ENCODE data around the gene PDE5A.

The PDE5A gene

DNA sequence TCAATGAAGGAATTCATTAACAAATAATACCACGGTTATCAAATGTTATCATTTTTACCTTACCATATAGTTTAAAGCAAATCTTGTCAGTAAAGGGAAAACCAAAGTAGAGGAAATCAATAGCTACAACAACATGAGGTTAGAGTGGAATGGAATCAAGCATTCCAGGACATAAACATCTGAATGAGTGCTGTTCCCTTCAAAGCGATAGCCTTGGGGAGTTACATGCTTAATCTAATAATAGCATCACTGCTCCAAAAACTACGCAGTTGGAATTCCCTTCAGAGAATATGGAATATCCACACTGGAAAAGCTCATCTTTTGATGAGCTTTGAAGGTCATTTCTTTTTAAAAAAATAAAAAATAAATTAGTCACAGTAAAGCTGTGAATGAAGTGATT lies 31.2 kb downstream of the PDE5A start:
- in situ Hi-C loops (cut with MboI; ENCODE audit: low sequenced_read_pairs, unreplicated experiment), result no loop called here
- no peak for TF ChIP-seq CTCF (IDR thresholded peaks at IDR 0.05; ENCODE audit: borderline replicate concordance, control extremely low read depth, extremely low read depth, insufficient read depth, missing control alignments)
- DNase-seq (ENCODE audit: low spot score), result no peak

DNA sequence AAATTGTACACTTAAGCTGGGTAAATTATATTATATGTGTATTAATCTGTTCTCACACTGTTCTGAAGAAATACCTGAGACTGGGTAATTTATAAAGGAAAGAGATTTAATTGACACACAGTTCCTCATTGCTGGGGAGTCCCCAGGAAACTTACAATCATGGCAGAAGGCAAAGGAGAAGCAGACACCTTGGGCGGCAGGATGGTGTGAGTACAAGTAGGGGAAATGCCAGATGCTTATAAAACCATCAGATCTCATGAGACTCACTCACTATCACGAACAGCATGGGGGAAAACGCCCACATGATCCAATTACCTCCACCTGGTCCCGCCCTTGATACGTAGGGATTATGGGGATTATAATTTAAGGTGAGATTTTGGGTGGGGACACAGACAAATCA lies 34.9 kb downstream of the PDE5A start:
- in situ Hi-C loops (cut with MboI; ENCODE audit: low sequenced_read_pairs, unreplicated experiment), result no loop called here
- DNase-seq (ENCODE audit: low spot score), result no peak

GRCh38 chr4:119592830-119593229 lies 35.8 kb downstream of the PDE5A start:
- in situ Hi-C loops (cut with MboI; ENCODE audit: low sequenced_read_pairs, unreplicated experiment), result no loop called here
- no peak for DNase-seq (ENCODE audit: low spot score)
- no peak for TF ChIP-seq CTCF (IDR thresholded peaks at IDR 0.05; ENCODE audit: borderline replicate concordance, control extremely low read depth, extremely low read depth, insufficient read depth, missing control alignments)

More for the DNA sequence above, 34.9 kb downstream of the PDE5A start:
- TF ChIP-seq CTCF (IDR thresholded peaks at IDR 0.05; ENCODE audit: borderline replicate concordance, control extremely low read depth, extremely low read depth, insufficient read depth, missing control alignments), result no peak

DNA sequence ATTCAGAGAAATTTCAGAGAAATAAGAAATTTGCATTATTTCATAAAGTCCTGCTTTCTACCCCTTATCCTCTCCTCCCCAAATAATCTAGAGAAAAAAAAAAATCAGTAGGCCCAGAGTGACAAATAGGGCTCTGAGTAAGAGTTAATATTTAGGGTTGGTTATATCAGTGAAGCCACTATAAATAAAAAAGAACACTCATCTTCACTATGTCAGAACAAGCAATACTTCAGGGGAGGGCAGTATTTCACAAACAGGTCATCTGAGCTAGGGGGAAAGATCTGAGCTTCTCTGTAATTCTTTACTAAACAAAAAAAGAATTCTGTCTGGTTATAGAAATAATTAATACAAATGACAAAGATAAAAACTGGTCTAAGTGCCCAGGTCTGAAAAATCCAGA lies 39.4 kb downstream of the PDE5A start:
- DNase-seq (ENCODE audit: low spot score), result no peak
- in situ Hi-C loops (cut with MboI; ENCODE audit: low sequenced_read_pairs, unreplicated experiment), result no loop called here
- TF ChIP-seq CTCF (IDR thresholded peaks at IDR 0.05; ENCODE audit: borderline replicate concordance, control extremely low read depth, extremely low read depth, insufficient read depth, missing control alignments), result no peak

DNA sequence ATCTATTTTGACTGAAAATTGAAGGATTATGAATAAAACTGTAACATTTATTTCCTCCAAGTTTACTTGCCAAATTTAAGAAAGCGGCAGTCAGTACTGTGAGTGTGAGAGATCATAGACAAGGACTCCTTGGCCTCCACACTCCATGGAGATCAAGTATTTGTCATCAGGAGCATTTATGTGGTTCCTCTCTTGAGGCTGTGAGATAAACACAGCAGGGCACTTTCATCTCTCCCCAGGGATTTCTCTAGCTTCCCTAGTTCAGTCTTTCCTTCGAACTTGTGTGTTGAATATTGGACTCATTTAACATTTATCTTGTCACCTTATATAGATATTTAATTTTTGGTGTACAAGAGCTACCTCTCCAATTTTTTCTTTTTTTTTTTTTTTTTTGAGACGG lies 40.8 kb downstream of the PDE5A start:
- in situ Hi-C loops (cut with MboI; ENCODE audit: low sequenced_read_pairs, unreplicated experiment), result no loop called here
- no peak for TF ChIP-seq CTCF (IDR thresholded peaks at IDR 0.05; ENCODE audit: borderline replicate concordance, control extremely low read depth, extremely low read depth, insufficient read depth, missing control alignments)
- DNase-seq (ENCODE audit: low spot score), result no peak

- in situ Hi-C loops (cut with MboI; ENCODE audit: low sequenced_read_pairs, unreplicated experiment), result no loop called here
- no peak for TF ChIP-seq CTCF (IDR thresholded peaks at IDR 0.05; ENCODE audit: borderline replicate concordance, control extremely low read depth, extremely low read depth, insufficient read depth, missing control alignments)
- DNase-seq (ENCODE audit: low spot score), result no peak
Measured at GRCh38 chr4:119585771-119586170, 42.8 kb downstream of the PDE5A start.

Measured in GM13976 (cell line).